Panc1 (cell line): Measurements from ENCODE around the gene C16orf86. TPM values are rescaled to one million over a fixed set of nuclear protein-coding genes. Genes with fewer than 3 reads are reported as not detected.

Experiments used
- ATAC-seq: fragments of 200-7000 bp; cut with Tn5 transposase; 2 replicates; pipeline ENCODE4 v1.9.1; 2020; ENCODE audit warnings: mild to moderate bottlenecking, moderate library complexity
- BruUV-seq: library from RNA; stranded (reverse); fragments of 400-500 nt; replicated peaks from 2 replicates; lab custom pipeline; 2021; lab: Mats Ljungman, UMichigan
- CTCF ChIA-PET: fragments of 300-600 bp; sonication (Branson Sonifier 250); formaldehyde crosslinking; loops from one replicate; lab custom pipeline; 2022; ENCODE audit warnings: antibody characterized with exemption; lab: Charles Lee
- POLR2A ChIA-PET: fragments of 300-600 bp; sonication (Branson Sonifier 250); formaldehyde crosslinking; loops from one replicate; lab custom pipeline; 2022; ENCODE audit warnings: antibody characterized with exemption; lab: Charles Lee
- DNase-seq: peaks from one replicate; pipeline ENCODE4 v3.0.0-alpha.2; 2010; ENCODE audit warnings: low read depth, low spot score
- H3K27ac ChIP-seq: 2 replicates; pipeline ENCODE4 v1.5.1; 2011; ENCODE audit warnings: mild to moderate bottlenecking, low read length, inconsistent platforms
- H3K27me3 ChIP-seq: fragments of 200-500 bp; sonication (Bioruptor generic); 2 replicates; pipeline ENCODE4 v1.6.0; 2014; ENCODE audit warnings: low read length, inconsistent platforms; ENCODE audit not compliant: control insufficient read depth, insufficient read depth
- H3K36me3 ChIP-seq: fragments of 200-500 bp; sonication (Bioruptor generic); 2 replicates; pipeline ENCODE4 v1.5.1; 2014; ENCODE audit warnings: inconsistent platforms, mild to moderate bottlenecking, low read length, moderate library complexity; ENCODE audit not compliant: control insufficient read depth, insufficient read depth
- H3K4me1 ChIP-seq: 2 replicates; pipeline ENCODE4 v1.5.1; 2011; ENCODE audit warnings: inconsistent platforms, mild to moderate bottlenecking, low read length, moderate library complexity; ENCODE audit not compliant: control insufficient read depth, insufficient read depth
- H3K4me3 ChIP-seq, 2 experiments: 2 replicates each; pipeline ENCODE4 v1.5.1; 2011 to 2012; ENCODE audit warnings: low read depth in 2 of 2, low read length in 2 of 2, mild to moderate bottlenecking in 2 of 2, inconsistent platforms in 1 of 2, moderate library complexity in 1 of 2
- H3K9me3 ChIP-seq: fragments of 200-500 bp; sonication (Bioruptor generic); 2 replicates; pipeline ENCODE4 v1.5.1; 2014; ENCODE audit warnings: low read depth, mild to moderate bottlenecking, inconsistent platforms, low read length, moderate library complexity; ENCODE audit not compliant: control insufficient read depth, insufficient read depth
- POLR2AphosphoS5 ChIP-seq: IDR thresholded peaks from 2 replicates; pipeline ENCODE4 v1.6.1; 2012; ENCODE audit warnings: mild to moderate bottlenecking, low read depth, low read length, moderate library complexity
- SIN3A ChIP-seq: IDR thresholded peaks from 2 replicates; pipeline ENCODE4 v1.6.1; 2012; ENCODE audit warnings: low read depth, mild to moderate bottlenecking, low read length, moderate library complexity, borderline replicate concordance; ENCODE audit not compliant: insufficient read depth
- TCF7L2 ChIP-seq: IDR thresholded peaks from 2 replicates; pipeline ENCODE4 v1.6.1; 2011; ENCODE audit warnings: mild to moderate bottlenecking, low read depth, low read length, inconsistent platforms
- in situ Hi-C: cut with HindIII; loops from 2 replicates; pipeline ENCODE4 v1.10.0; 2016; ENCODE audit warnings: low sequenced_read_pairs, low pct_unique_long_range_greater_than_20kb
- intact Hi-C: fragments of 100-400 bp; cut with micrococcal nuclease; formaldehyde crosslinking; loops from one replicate; pipeline ENCODE4 v1.10.0; 2022; ENCODE audit not compliant: unreplicated experiment
- total RNA-seq: library from RNA; stranded (reverse); gene quantifications from one replicate; pipeline ENCODE4 v1.2.1, GENCODE V29; 2021; ENCODE audit not compliant: unreplicated experiment
- TF ChIP-seq, protein P1 (sequence below): fragments of 450-650 bp; IDR thresholded peaks from 2 replicates; pipeline ENCODE4 v1.5.1; 2017; ENCODE audit warnings: mild to moderate bottlenecking
- TF ChIP-seq, protein P2 (sequence below), 2 experiments: IDR thresholded peaks; 2 replicates each; pipeline ENCODE4 v1.6.1; 2011 to 2012; ENCODE audit warnings: low read depth in 2 of 2, control low read depth in 1 of 2, low read length in 1 of 2, mild to moderate bottlenecking in 1 of 2, moderate library complexity in 1 of 2; ENCODE audit not compliant: insufficient read depth in 1 of 2

The C16orf86 gene
- total RNA-seq, 1 experiment from 2014 or later = 0.80 TPM

DNA sequence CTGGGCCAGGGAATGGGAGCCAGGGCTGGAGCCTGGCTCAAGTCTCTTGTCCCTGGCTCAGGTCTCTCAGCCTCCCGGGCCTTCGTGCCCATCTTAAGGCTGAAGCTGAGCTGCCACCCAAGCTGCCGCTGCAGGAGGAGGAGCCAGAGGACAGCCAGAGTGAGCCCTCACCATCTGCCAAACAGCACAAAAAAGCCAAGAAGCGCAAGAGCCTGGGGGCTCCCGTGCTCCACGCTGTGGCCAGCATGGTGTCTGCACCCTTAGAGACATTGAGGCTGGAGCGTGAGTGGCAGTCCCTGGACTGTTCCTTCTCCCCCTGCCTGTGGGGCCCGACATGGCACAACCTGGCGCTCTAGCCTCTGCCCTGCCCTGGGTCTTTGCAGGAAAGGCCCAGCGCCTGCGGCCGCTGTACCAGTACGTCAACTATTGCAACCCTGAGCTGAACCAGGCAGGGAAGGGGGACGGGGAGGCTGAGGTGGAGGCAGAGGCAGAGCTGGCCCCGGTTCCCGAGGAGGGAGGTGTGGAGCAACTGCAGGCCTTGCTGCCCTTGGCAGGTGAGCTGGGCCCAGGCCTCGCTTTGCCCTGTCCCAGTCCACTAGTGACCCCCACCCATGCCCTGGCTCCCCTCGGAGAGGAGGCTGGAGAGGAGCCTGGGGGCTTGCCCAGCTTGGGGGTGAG is 1.3 kb downstream of the C16orf86 start:
- TF ChIP-seq, protein P1, sequence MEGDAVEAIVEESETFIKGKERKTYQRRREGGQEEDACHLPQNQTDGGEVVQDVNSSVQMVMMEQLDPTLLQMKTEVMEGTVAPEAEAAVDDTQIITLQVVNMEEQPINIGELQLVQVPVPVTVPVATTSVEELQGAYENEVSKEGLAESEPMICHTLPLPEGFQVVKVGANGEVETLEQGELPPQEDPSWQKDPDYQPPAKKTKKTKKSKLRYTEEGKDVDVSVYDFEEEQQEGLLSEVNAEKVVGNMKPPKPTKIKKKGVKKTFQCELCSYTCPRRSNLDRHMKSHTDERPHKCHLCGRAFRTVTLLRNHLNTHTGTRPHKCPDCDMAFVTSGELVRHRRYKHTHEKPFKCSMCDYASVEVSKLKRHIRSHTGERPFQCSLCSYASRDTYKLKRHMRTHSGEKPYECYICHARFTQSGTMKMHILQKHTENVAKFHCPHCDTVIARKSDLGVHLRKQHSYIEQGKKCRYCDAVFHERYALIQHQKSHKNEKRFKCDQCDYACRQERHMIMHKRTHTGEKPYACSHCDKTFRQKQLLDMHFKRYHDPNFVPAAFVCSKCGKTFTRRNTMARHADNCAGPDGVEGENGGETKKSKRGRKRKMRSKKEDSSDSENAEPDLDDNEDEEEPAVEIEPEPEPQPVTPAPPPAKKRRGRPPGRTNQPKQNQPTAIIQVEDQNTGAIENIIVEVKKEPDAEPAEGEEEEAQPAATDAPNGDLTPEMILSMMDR = peak; percentile 81
- TF ChIP-seq TCF7L2 (no peak), POLR2AphosphoS5 (no peak; the same call in 1 of the 2 replicates), SIN3A (no peak)
- TF ChIP-seq, protein P2, sequence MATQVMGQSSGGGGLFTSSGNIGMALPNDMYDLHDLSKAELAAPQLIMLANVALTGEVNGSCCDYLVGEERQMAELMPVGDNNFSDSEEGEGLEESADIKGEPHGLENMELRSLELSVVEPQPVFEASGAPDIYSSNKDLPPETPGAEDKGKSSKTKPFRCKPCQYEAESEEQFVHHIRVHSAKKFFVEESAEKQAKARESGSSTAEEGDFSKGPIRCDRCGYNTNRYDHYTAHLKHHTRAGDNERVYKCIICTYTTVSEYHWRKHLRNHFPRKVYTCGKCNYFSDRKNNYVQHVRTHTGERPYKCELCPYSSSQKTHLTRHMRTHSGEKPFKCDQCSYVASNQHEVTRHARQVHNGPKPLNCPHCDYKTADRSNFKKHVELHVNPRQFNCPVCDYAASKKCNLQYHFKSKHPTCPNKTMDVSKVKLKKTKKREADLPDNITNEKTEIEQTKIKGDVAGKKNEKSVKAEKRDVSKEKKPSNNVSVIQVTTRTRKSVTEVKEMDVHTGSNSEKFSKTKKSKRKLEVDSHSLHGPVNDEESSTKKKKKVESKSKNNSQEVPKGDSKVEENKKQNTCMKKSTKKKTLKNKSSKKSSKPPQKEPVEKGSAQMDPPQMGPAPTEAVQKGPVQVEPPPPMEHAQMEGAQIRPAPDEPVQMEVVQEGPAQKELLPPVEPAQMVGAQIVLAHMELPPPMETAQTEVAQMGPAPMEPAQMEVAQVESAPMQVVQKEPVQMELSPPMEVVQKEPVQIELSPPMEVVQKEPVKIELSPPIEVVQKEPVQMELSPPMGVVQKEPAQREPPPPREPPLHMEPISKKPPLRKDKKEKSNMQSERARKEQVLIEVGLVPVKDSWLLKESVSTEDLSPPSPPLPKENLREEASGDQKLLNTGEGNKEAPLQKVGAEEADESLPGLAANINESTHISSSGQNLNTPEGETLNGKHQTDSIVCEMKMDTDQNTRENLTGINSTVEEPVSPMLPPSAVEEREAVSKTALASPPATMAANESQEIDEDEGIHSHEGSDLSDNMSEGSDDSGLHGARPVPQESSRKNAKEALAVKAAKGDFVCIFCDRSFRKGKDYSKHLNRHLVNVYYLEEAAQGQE (IDR thresholded peaks at IDR 0.05; ENCODE audit: insufficient read depth in 1 of 2, low read depth in 2 of 2, low read length in 1 of 2) = no peak
- DNase-seq (peak; percentile 60), ATAC-seq (peak; percentile 86)
- ChIA-PET POLR2A (no interaction called here), CTCF (interaction anchor here (0.7 to 1.2 kb wide), 3 partner anchors 12 to 147 kb away, joined by 3 to 6 read pairs (median 4); no protein-coding TSS in a partner anchor)
- H3K4me3 ChIP-seq = no peak overlapping the region
- intact Hi-C loops = no loop called here
- no TSS peak for BruUV-seq
- peaks cover 14% of the 10 kb centered on the region for H3K4me1 ChIP-seq
- in situ Hi-C loops = no loop called here
- no peak overlapping the region for H3K27ac ChIP-seq
- no peaks in the 10 kb centered on the region for H3K27me3 ChIP-seq
- H3K36me3 ChIP-seq = no peaks in the 10 kb centered on the region
- no peaks in the 10 kb centered on the region for H3K9me3 ChIP-seq

DNA sequence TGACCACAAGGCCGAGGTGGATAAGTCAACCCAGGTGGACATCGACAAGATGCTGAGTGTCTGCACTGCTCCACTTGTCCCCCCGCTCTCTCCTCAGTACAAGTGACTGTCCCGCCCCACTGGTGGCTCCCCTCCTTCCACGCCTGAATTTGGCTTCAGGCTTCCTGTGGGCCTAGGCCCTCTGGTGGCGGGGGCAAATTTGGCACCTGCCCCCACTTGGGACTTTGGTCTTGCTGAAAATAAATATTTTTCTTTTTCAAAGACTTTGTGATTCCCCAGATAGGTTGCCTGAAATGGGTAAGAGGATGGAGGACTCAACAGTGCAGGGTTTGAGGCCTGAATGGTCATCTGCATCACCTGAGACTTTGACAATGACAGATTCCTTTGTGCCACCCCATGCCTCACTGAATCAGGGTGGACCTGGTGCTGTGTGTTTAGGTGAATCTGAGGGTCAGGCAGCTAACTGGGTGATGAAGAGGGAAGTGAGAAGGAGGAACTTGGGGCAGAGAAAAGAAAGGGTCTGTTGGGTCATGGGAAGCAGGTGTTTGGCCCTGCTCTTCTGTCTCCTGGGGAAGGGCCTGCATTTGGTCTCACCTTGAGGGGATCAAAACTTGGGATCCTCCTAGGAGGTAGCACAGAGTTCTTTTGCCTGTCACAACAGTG is 2.0 kb downstream of the C16orf86 start:
- TF ChIP-seq TCF7L2 (no peak), POLR2AphosphoS5 (no peak), SIN3A (no peak)
- TF ChIP-seq, protein P1 = no peak
- TF ChIP-seq, protein P2 (IDR thresholded peaks at IDR 0.05; ENCODE audit: insufficient read depth in 1 of 2, low read depth in 2 of 2, low read length in 1 of 2) = no peak
- ATAC-seq (no peak), DNase-seq (no peak)
- BruUV-seq = no TSS peak
- ChIA-PET POLR2A (no interaction called here), CTCF (interaction anchor here (0.9 to 1.2 kb wide), 2 partner anchors 125 to 148 kb away, joined by 4 to 6 read pairs; no protein-coding TSS in a partner anchor)
- Histone ChIP-seq H3K9me3 (no peaks in the 10 kb centered on the region), H3K36me3 (no peaks in the 10 kb centered on the region), H3K4me3 (no peak overlapping the region), H3K27ac (no peak overlapping the region), H3K27me3 (no peaks in the 10 kb centered on the region), H3K4me1 (peaks cover 14% of the 10 kb centered on the region)
- in situ Hi-C loops = no loop called here
- intact Hi-C loops = no loop called here
